ENCODE results near the gene LPIN1.

GRCh38 chr2:11863103-11863502 is 116.7 kb downstream of the LPIN1 start:
- TF ChIP-seq CTCF (IDR thresholded peaks at IDR 0.05; ENCODE audit: low read depth, low read length) (no peak), EZH2phosphoT487 (IDR thresholded peaks at IDR 0.05; ENCODE audit: low read depth) (no peak)

Data from OCI-LY3 (cell line).